HG03045 (cell line): ENCODE measurements around the gene PNPLA2.

Experiments used
- ATAC-seq: cut with Tn5 transposase; IDR thresholded peaks from one replicate; pipeline ENCODE4 v1.9.1; 2021; ENCODE audit warnings: mild to moderate bottlenecking, moderate library complexity; ENCODE audit not compliant: unreplicated experiment

Gene PNPLA2

DNA sequence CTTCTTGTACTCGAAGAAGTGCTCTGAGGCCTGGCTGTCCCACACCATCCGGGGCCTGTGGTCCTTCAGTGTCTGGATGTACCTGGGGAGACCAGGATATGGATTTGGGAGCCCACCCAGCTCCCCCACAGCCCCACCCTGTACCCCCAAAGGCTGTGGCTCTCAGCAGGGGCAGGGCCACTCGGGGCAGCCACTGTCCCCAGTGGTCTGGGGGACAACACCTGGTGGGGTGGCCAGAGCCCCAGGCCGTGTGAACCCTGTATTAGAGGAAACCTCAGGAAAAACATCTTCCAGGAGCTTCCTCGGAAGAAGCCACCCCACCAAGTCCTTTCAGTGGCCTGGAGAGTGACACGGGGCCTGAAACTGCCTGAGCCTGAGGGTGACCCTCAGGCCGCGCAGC, 51.7 kb downstream of the PNPLA2 start:
- ATAC-seq = no peak

DNA sequence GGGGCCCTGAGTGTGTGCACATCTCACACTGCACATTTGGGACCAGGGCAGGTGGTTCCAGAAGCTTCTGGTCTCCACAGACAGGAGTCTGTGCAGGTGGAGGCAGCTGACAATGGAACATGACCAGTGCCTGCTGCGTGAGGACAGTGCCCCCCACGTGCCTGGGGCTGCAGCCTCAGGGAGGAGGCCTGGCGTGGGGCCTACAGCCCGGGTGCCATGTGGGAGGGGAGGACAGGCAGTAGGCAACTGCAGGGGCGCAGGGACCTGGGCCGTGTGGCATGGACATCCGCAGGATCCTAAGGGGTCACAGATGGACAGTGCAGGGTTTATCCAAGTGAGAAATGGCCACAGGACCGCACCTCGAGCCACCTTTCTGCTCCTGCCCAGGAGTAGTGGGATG, 52.8 kb downstream of the PNPLA2 start:
- no peak for ATAC-seq

DNA sequence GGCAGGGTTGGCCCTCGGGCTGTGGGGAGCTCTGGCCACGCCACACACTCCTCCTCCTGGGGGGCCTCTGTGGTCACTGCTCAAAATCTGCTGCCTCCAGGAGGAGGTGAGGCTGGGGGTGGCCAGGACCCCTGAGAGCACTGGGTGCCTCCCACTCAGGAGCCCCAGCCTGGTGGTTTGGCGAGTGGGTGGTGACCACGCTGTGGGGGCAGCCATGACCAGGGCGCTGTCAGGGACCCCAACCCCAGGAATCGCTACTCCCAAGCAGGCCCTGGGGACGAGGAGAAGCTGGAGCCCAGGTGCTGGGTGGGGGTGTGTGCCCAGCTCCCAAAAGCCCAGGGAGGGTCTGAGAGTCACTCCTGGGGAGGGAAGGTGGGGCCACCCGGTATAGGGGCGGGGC, 54.1 kb downstream of the PNPLA2 start:
- no peak for ATAC-seq

DNA sequence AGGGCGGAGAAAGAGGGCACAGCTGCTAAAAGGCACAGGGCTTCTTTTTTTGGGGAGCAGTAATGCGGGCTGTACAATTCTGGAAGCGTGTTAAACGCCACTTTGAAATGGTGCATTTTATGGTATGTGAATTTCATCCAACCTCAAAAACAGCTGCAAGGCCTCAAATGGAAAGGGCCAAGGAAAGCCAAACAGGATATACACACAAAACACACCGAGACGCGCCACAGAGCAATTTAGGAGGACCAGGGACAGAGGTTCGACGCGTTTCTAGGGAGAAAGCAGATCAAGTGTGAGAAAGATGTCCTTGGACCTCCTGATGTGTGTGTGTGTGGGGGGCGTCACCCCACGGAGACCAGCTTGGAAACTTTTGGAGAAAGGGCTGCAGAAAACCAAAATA, 55.0 kb downstream of the PNPLA2 start:
- ATAC-seq = no peak
